Measurements from ENCODE around the gene MATN1. TPM values are rescaled to one million over a fixed set of nuclear protein-coding genes. Genes with fewer than 3 reads are reported as not detected.

Gene MATN1
- total RNA-seq, 1 experiment from 2014 or later: 0.12 TPM

- BruUV-seq (replicated peaks): no TSS peak
- ChIA-PET CTCF (interaction anchor here (1.4 kb wide), 1 partner anchor 18 kb away, joined by 3 read pairs; no protein-coding TSS in a partner anchor), RAD21 (ENCODE audit: low non-redundant PET in 1 of 2, low total read pairs in 2 of 2, uncharacterized antibody in 2 of 2, unreplicated experiment in 2 of 2) (interaction anchor here in 1 of 2 experiments (0.7 kb wide), 1 partner anchor 43 kb away, joined by 3 read pairs; no protein-coding TSS in a partner anchor), POLR2A (no interaction called here)
- Histone ChIP-seq H3K4me3 (replicated peaks in 1 of 2; ENCODE audit: low read depth in 1 of 2, low read length in 2 of 2) (no peak overlapping the region), H3K4me1 (ENCODE audit: control insufficient read depth in 1 of 2, insufficient read depth in 2 of 2, low read length in 2 of 2) (peaks cover 0 to 18% of the 10 kb centered on the region in 2 experiments; a peak in 2 of 4 replicates), H3K4me2 (ENCODE audit: low read length) (no peak overlapping the region), H3K9me2 (ENCODE audit: insufficient read depth) (no peaks in the 10 kb centered on the region), H3K27me3 (ENCODE audit: insufficient read depth, low read length) (no peaks in the 10 kb centered on the region), H2AFZ (ENCODE audit: low read depth, low read length, poor library complexity, severe bottlenecking) (no peak overlapping the region), H3K27ac (ENCODE audit: low read depth, low read length) (no peak overlapping the region), H3K79me2 (ENCODE audit: insufficient read depth, low read length) (no peaks in the 10 kb centered on the region), H4K20me1 (ENCODE audit: insufficient read depth) (no peaks in the 10 kb centered on the region), H3K9ac (ENCODE audit: low read length) (no peak overlapping the region), H3K36me3 (ENCODE audit: control insufficient read depth in 1 of 2, insufficient read depth in 2 of 2, low read length in 2 of 2) (no peaks in the 10 kb centered on the region), H3K9me3 (ENCODE audit: control insufficient read depth in 1 of 2, insufficient read depth in 1 of 2, low read depth in 1 of 2, low read length in 2 of 2) (no peaks in the 10 kb centered on the region)
- no peak for DNase-seq (ENCODE audit: low read depth, low spot score)
- intact Hi-C loops (cut with micrococcal nuclease): no loop called here
- TF ChIP-seq JUND (IDR thresholded peaks at IDR 0.05): no peak
- ATAC-seq: no peak
Measured at GRCh38 chr1:30762152-30762929, 39.0 kb upstream of the MATN1 start.

- RAD21 ChIA-PET (ENCODE audit: low non-redundant PET in 1 of 2, low total read pairs in 2 of 2, uncharacterized antibody in 2 of 2, unreplicated experiment in 2 of 2): no interaction called here
- ATAC-seq: no peak
Measured at GRCh38 chr1:30761381-30762151, 38.2 kb upstream of the MATN1 start.

More at GRCh38 chr1:30761381-30762151, 38.2 kb upstream of the MATN1 start:
- Histone ChIP-seq H4K20me1 (ENCODE audit: insufficient read depth) (no peaks in the 10 kb centered on the region), H3K36me3 (ENCODE audit: control insufficient read depth in 1 of 2, insufficient read depth in 2 of 2, low read length in 2 of 2) (no peaks in the 10 kb centered on the region), H3K4me1 (ENCODE audit: control insufficient read depth in 1 of 2, insufficient read depth in 2 of 2, low read length in 2 of 2) (peaks cover 0 to 24% of the 10 kb centered on the region in 2 experiments; a peak in 3 of 4 replicates), H2AFZ (ENCODE audit: low read depth, low read length, poor library complexity, severe bottlenecking) (no peak overlapping the region), H3K27me3 (ENCODE audit: insufficient read depth, low read length) (no peaks in the 10 kb centered on the region), H3K9ac (ENCODE audit: low read length) (no peak overlapping the region), H3K4me3 (replicated peaks in 1 of 2; ENCODE audit: low read depth in 1 of 2, low read length in 2 of 2) (no peak overlapping the region), H3K9me2 (ENCODE audit: insufficient read depth) (no peaks in the 10 kb centered on the region), H3K4me2 (ENCODE audit: low read length) (no peak overlapping the region), H3K9me3 (ENCODE audit: control insufficient read depth in 1 of 2, insufficient read depth in 1 of 2, low read depth in 1 of 2, low read length in 2 of 2) (no peaks in the 10 kb centered on the region), H3K27ac (ENCODE audit: low read depth, low read length) (no peak overlapping the region), H3K79me2 (ENCODE audit: insufficient read depth, low read length) (no peaks in the 10 kb centered on the region)
- TF ChIP-seq SIN3A (IDR thresholded peaks at IDR 0.05; ENCODE audit: low read depth) (no peak), EGR1 (IDR thresholded peaks at IDR 0.05; ENCODE audit: low read depth) (no peak), ZNF274 (IDR thresholded peaks at IDR 0.05; ENCODE audit: low read depth, low read length) (no peak), YY1 (IDR thresholded peaks at IDR 0.05; ENCODE audit: extremely low read depth, insufficient replicate concordance, low read depth, low read length) (no peak), CEBPB (IDR thresholded peaks at IDR 0.05; ENCODE audit: low read depth) (no peak), SRF (IDR thresholded peaks at IDR 0.05; ENCODE audit: low read depth) (no peak), ZBTB33 (IDR thresholded peaks at IDR 0.05; ENCODE audit: extremely low read depth, insufficient replicate concordance, low read length) (no peak), SP1 (IDR thresholded peaks at IDR 0.05; ENCODE audit: low read depth) (no peak), FOSL1 (IDR thresholded peaks at IDR 0.05; ENCODE audit: low read depth) (no peak), POLR2AphosphoS5 (IDR thresholded peaks at IDR 0.05; ENCODE audit: low read depth, low read length) (no peak), RAD21 (IDR thresholded peaks at IDR 0.05; ENCODE audit: low read depth) (no peak), JUND (IDR thresholded peaks at IDR 0.05) (no peak)
- BruUV-seq (replicated peaks): no TSS peak
- ChIA-PET CTCF (interaction anchor here (1.4 kb wide), 1 partner anchor 18 kb away, joined by 3 read pairs; no protein-coding TSS in a partner anchor), POLR2A (no interaction called here)
- DNase-seq (ENCODE audit: low read depth, low spot score): no peak
- intact Hi-C loops (cut with micrococcal nuclease): no loop called here
